SHP77 treated with DMSO at 0.1 percent for 48 hours (cell line): ENCODE results near the gene PCMT1.
"Not testable (repeated sequence)": the region's sequence is repeated elsewhere in the genome, so short reads cannot be mapped to it uniquely, and the experiment has no call there.

Experiments
- DNase-seq: peaks from one replicate; lab custom pipeline; 2025; lab: John Stamatoyannopoulos, UW

PCMT1 gene

DNA sequence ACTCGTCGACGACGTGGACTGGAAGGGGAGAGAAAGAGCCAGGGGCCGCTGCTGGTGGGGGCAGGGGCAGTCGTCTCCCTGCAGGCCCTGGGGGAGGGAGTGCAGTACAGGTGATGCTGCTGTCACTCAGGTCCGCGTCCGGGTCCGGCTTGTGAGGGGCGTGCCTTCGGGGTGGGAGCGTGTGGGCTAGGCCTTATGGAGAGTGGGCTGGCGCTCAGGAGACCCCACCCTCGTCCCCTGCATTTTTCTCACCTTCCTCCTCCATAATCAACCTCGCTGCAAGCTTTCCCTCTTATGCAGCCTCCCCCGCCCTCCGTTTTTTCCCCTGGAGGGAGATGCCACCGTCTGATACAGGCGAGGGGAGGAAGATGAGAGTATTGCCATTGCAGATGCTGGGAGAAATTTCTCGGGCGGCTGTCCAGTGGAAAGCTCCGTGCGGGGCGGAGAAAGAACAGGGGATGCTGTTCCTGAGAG, 632 bp downstream of the PCMT1 start:
- peak; percentile 23 for DNase-seq

DNA sequence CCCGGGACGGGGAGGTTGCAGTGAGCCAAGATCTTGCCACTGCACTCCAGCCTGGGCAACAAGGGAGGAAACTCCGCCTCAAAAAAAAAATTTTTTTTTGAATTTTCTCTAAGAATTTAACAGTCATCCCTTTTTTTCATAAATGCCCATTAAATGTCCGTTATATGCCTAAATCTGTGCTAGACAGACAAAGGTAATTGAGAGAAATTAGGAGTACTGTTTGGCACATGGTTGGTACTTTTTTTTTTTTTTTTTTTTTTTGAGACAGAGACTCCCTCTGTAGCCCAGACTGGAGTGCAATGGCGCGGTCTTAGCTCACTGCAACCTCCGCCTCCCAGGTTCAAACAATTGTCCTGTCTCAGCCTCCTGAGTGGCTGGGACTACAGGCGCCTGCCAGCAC, 1.7 kb downstream of the PCMT1 start:
- no peak for DNase-seq

DNA sequence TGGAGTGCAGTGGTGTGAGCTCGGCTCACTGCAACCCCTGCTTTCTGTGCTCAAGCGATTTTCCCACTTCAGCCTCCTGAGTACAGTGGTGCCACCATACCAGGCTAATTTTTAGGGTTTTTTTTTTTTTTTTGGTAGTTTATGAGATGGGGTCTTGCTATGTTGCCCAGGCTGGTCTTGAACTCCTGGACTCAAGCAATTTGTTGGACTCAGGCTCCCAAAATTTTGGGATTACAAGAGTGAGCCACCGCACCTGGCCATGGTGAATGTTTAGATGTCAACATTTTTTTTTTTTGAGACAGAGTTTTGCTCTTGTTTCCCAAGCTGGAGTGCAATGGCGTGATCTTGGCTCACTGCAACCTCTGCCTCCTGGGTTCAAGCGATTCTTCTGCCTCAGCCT, 2.4 kb downstream of the PCMT1 start:
- DNase-seq, result not testable (repeated sequence)

DNA sequence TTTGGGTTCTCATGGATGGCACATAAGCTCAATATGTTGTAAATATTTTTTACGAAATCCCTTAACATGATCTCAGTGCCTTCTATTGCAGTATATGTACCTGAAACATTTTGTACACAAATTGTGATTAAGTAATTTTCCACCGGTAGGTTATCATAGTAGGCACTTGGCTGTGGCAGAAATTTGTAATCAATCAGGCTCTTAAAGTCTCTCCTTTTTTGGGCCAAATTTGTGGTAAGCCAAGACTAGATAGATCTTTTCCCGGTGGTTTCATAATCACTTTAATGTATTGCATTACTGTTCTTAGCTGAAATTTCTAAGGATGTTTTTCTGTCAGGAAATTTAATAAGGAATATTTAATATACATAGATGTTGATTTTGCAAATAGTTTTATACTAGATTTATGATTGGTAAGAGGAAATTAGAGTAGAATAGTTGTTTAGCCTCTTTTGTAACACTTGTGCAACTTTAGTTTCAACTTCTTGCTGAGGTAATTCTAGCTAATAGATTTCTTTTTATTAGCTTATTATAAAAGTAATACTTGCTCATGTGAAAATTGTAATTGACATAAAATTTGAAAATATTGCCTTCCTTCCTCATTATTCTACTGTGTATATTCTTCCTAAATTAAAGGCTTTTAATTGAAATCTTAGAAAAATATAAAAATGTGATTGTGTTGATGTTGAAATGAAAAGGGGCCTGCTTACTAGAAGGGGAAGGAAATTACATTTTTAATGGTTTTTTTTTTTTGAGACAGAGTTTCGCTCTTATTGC, 3.2 kb downstream of the PCMT1 start:
- DNase-seq, result no peak

DNA sequence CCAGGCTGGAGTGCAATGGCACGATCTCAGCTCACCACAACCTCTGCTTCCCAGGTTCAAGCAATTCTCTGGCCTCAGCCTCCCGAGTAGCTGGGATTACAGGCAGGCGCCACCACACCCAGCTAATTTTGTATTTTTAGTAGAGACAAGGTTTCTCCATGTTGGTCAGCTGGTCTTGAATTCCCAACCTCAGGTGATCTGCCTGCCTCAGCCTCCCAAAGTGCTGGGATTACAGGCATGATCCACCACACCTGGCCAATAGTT, 3.8 kb downstream of the PCMT1 start:
- DNase-seq, result not testable (repeated sequence)

DNA sequence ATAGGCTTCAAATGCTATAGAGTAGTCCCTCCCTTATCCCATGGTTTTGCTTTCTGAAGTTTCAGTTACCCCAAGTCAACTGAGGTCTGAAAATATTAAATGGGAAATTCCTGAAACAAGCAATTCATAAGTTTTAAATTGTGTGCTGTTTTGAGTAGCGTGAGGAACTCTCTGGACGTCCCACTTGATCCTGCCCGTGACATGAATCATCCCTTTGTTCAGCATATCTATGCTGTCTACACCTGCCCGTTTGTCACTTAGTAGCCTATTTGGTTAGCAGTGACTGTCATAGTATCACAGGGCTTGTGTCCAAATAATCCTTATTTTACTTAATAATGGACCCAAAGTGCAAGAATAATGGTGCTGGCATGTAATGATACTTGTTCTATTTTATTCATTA, 5.0 kb downstream of the PCMT1 start:
- no peak for DNase-seq

DNA sequence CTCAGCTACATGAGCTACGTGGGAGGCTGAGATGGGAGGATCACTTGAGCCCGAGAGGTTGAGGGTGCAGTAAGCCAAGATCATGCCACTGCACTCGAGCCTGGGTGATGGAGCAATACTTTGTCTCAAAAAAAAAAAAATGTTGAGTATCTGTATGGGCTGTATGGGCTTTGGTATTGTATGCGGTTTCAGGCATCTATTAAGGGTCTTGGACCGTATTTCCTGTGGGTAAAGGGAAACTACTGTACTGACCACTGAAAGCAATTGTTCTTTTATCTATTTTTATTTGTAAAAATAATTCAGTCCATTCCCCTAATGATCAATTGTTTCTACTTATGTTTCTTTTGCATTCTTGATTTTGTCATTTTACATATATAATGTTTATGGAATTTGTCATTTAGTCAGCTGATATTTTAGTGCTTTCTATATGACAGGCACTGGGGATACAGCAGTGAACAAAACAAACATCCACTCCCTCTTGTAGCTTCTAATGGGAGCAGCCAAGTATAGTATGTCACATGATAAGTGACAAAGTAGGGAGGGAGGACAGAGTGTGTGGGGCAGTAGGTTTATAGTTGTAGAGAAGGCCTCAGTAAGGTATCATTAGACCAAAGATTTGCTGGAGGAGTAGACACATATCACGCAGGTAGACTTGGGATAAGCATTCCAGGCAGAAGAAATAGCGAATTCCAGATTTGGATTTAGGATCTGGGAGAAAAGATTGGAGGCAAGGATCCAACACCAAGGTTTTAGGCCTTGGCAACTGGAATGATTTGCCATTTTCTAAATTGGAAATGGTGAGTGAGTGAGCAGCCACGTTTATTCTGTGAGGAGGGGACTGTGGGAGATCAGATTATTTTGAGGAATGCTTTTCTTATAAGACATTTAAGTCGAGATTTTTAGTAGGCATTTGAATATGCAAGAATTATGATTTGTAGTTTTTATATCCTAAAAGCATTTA, 6.0 kb downstream of the PCMT1 start:
- no peak for DNase-seq

DNA sequence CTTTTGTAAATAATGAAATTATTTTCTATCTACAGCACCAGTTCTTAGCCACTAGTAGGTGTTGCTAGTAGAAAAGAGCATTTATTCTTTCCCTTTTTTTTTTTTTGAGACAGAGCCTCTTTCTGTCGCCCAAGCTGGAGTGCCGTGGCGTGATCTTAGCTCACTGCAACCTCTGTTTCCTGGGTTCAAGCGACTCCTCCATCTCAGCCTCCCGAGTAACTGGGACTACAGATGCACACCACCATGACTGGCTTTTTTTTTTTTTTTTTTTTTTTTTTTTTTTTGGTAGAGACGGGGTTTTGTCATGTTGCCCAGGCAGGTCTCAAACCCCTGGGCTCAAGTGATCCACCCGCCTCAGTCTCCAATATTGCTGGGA, 6.7 kb downstream of the PCMT1 start:
- DNase-seq, result no peak

GRCh38 chr6:149761438-149761837, 11.9 kb downstream of the PCMT1 start:
- DNase-seq, result no peak

DNA sequence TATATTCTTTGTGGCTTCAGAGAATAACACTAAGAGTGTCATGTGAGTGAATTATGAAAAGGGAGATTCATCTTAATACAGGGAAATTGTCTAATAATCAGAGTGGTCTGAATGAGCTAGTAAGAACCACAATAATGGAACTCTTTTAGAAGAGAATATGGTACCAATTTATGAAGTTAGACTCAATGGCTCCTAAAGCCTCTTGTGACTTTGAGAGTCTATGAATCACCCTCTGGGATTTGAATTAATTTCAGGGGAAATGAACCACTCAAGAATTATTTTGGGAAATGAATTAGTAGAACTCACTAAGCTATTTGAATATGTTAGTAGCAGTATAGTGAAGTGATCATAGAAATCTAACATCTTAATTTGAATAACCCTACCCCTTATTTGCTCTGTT, 14.3 kb downstream of the PCMT1 start:
- no peak for DNase-seq

DNA sequence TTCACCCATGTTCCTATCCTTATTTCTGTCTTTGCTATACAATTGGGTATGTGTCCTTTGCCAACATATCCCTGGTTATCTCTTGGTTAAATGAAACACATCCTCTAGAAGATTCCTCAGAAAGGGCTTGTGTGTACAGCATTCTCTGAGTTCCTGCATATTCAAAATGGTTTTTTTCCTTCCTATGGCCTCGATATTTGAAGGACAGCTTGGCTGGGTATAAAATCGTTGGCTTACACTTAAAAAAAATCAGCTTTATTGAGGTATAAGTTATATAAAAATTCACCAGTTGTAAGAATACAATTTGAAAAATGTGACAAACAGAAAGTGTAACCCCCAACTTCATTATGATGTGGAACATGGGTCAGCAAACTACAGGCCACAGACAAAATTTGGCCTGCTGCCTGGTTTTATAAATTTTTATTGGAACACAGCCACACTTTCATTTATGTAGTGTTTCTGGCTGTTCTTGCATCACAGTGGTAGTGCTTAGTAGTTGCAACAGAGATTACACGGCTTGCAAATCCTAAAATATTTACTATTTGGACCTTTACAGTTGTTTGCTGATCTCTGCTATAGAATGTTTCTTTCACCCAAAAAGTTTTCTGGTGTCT, 16.7 kb downstream of the PCMT1 start:
- no peak for DNase-seq

- DNase-seq, result no peak
Observed at GRCh38 chr6:149769676-149770075, 20.1 kb downstream of the PCMT1 start.

DNA sequence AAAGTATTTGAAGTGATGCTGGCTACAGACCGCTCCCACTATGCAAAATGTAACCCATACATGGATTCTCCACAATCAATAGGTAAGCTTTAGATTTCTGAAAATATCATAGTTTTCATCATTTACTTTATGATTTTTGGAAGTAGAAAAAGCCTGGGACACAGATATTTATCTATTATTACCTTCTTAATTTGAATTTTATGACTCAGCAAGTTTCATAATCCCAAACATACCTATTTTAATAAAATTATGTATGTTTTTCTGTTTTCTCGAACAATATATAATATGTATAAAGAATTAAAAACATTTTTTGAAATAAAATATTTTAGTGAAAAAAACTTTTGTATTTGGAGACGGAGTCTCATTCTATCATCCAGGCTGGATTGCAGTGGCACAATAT, 21.6 kb downstream of the PCMT1 start:
- no peak for DNase-seq

GRCh38 chr6:149771925-149772324, 22.4 kb downstream of the PCMT1 start:
- DNase-seq, result no peak

- no peak for DNase-seq
Observed at GRCh38 chr6:149777624-149778023, 28.1 kb downstream of the PCMT1 start.

- no peak for DNase-seq
Observed at GRCh38 chr6:149779644-149779963, 30.1 kb downstream of the PCMT1 start.

- no peak for DNase-seq
Observed at GRCh38 chr6:149781715-149782114, 32.2 kb downstream of the PCMT1 start.

DNA sequence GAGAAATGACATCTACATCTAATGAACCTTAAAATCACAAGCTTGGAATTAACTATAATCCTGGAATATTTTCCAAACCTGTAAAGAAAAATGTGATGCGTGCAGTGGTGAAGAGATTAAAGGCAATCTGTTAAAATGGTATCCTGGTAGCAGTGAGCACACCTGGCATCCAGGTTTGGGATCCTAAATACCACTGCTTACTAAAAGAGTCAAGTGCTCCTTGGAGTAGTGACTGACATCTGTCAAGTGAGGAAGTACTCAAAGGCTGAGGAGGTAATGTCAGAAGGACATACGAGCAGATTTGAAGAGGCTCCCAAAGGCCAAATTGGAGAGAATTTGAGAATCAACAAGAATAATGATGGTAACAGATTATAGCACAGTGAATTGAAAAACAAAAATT, 32.8 kb downstream of the PCMT1 start:
- DNase-seq, result no peak

DNA sequence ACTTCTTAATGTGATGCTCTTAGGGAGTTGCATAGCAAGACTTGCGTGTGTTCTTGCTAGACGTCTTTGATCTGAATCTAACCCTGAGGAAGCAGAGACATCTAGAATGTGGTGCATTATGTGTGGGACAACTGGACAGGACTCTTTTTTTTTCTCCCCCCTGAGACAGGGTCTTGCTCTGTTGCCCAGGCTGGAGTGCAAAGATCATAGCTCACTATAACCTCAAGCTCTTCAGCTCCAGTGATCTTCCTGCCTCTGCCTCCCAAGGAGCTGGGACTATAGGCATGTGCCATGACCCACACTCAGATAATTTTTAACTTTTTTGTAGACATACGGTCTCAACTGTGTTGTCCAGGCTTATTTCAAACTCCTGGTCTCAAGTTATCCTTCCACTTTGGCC, 34.0 kb downstream of the PCMT1 start:
- DNase-seq, result no peak

DNA sequence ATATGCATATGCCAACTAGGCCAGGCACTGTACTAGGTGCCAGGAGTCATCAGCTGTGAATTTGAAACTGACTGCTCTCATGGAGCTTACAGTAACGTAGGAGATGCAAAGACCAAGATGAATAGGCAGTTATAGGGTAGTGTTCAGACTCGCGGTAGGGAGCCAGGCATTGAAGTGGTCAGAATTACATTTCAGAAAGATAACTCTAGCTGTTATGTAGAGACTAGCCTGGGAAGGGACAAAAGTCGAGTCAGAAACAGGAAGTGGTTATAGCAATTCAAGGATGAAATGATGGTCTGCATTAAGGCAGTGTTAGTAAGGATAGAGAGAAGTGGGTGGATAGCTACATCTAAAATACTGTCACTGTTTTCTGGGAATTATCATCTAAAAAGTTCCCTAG, 56.6 kb downstream of the PCMT1 start:
- no peak for DNase-seq

GRCh38 chr6:149809798-149810197, 60.3 kb downstream of the PCMT1 start:
- no peak for DNase-seq

GRCh38 chr6:149813351-149813750, 63.8 kb downstream of the PCMT1 start:
- no peak for DNase-seq

GRCh38 chr6:149815788-149816187, 66.2 kb downstream of the PCMT1 start:
- no peak for DNase-seq
